Measurements from ENCODE around the gene POU2AF3.
"Not testable (repeated sequence)": the region's sequence is repeated elsewhere in the genome, so short reads cannot be mapped to it uniquely, and the experiment has no call there.

POU2AF3 gene

DNA sequence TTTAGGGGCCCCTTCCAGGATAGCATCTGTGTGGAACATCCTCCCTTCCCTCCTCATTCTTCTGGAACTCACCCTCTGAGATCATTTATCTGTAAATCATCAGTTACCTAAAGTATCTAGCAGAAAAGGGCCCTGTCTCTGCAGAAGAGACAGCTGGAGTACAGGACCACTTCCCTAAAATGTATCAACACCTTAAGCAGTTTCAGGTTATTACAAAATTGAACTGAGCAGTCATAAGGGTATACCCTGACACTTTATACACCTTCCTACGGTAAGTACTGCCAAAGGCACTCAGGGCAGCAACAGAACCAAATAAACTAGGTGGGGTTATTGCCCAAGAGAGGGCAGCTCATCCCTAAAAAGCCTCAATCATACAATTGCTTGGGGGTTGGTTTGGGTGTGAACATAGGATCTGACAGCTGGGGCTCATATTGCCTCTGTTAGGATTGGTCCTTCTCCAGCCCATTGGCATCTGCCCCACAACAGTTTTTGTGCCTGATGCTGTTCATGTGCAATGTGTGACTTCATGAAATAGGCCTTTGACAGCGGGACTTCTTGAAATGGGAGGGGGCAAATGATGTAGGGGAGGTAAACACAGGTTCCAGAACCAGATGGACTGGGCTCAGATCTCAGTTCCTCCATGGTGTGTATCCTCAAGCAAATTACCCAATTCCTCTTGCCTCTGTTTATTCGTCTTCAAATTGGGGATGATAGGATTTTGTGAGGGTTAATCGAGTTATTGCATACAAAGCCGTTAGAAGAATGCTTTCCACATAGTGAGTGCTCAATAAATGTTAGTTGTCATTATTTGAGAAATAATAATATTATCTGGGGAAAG is 2.9 kb downstream of the POU2AF3 start:
- no peak for DNase-seq (ENCODE audit: low read depth)

DNA sequence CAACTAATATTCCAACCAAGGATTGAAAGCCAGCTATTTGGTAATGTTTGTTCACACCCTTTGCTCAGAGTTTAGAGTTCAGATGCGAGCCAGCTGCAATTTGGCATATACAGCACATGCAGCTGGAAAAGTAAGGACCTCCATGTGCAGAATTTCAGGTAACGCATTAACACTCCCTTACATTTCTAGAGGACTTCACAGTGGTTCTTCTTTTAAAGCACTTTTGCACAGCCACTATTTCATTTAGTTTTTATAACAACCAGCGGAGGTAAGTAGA is 3.4 kb downstream of the POU2AF3 start:
- no peak for DNase-seq (ENCODE audit: low read depth)

DNA sequence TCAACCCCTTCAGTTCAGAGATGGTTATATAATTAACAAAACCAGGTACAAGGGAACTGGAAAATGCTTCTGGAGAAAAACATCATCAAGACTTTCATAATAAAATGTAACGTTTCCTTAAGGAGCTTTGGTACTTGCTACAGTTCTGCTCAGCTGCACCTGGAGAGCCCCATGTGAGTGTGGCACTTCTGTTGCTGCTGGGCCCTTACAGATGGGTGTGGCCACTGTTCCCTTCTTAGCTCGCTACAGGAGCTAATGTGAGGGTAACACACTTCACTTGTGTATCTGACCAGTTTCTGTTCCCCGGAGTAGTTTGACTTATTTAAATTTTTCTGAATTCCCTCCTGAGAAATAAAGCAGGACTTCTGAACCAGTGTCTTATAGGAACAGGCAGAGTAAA is 4.0 kb downstream of the POU2AF3 start:
- DNase-seq (ENCODE audit: low read depth), result no peak

DNA sequence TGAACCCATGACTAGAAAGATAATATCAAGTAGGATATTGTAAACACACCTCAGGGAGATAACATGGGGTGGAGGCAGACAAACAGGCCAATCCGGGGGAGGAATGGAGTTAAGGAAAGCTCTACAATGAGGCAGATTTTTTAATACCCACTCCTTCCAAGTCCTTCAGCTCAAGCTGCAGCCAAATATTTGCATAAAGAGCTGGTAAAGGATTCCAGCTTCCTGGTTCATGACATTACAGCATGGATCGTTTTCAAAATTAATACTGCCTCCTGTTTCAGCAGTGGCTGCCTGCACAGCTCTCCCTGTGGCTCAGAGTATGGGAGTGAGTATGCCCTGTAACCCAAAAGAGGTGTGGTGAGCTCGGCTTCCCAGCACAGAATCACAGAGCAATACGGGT is 5.1 kb downstream of the POU2AF3 start:
- no peak for DNase-seq (ENCODE audit: low read depth)

DNA sequence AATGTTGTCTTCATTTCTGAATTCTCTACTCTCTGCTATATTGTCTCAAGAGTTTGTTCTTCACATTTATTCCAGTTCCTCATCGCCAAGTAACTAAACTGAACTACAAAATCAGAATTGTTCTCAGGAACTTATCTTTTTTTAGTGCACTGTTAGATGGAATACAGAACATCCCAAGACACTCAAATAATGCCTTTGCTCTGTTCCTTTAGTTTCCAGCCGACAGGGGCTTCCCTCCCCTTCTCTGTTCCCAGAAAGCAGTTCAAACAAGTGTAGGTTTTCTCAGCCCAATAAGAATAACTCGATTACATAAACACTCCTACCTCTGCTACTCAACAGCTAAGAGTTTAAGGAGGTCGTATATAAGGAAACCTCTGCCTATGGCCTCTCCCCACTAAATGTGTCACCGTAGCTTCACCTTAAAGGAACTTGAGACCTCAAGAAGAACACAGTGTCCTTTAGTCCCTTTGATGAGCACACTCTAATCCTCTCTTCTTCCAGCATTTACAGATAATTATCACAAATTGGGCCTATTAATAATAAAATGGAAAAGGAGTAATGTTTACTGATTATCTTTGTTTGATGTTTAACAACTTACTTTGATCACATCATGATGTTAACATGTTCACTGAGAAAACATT is 6.9 kb downstream of the POU2AF3 start:
- no peak for DNase-seq (ENCODE audit: low read depth)

DNA sequence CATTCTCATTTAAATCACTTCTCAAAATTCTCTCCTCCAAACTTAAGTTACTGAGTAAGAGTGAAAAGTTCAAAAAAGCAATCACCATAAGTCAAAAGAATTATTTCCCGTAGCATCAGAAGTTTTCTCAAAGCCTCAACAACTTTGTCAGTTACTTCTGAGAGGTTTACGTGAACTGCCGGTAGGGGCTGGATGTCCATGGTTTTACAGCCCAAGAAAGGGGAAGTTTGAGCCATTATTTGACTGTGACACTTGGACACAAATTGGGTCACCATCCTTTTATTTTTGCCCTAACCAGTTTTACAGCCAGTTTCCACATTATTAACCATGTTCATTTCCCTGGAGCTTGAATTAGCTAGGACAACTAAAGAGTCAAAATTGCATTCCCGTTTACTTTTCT is 7.5 kb downstream of the POU2AF3 start:
- no peak for DNase-seq (ENCODE audit: low read depth)

DNA sequence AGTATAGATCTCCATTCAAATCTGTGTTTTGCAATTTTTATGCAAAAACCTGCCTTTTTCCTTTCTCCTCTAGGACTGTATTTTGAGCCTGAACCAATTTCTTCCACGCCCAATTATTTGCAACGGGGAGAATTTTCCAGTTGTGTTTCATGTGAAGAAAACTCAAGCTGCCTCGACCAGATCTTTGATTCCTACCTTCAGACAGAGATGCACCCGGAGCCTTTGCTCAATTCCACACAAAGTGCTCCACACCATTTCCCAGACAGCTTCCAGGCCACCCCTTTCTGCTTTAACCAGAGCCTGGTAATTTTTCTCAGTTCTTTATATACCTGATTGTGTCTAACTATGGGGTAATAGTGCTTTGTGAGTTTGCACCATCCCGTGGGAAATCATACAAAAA is 8.0 kb downstream of the POU2AF3 start:
- no peak for DNase-seq (ENCODE audit: low read depth)

DNA sequence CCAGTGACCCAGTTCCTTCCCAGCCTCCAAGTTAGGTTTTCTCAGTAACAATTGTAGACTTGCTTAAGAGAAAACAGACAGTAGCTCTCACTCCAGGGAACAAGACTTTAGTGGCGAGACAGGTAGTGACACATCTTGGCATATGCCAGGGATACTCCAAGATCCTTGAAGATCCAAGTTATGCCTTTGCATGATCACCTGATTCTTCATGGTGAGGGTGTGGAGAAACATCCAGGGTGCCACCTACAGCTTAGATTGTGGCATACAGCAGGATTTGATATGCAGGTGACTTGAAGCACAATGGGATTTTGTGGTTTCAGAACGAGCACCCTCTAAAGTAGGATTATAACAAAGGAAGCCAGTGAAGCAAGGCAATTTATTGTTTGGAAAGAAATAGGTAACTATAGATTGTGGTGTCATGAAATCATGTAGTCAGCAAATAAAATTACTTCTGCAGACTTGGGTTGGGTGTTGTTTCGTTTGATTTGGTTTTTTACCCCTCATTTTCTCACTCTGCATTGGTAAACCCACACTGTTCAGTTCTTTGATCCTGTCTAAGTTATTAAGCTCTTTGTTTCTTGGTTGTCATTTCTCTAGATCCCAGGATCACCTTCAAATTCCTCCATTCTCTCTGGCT is 9.2 kb downstream of the POU2AF3 start:
- no peak for DNase-seq (ENCODE audit: low read depth)

DNA sequence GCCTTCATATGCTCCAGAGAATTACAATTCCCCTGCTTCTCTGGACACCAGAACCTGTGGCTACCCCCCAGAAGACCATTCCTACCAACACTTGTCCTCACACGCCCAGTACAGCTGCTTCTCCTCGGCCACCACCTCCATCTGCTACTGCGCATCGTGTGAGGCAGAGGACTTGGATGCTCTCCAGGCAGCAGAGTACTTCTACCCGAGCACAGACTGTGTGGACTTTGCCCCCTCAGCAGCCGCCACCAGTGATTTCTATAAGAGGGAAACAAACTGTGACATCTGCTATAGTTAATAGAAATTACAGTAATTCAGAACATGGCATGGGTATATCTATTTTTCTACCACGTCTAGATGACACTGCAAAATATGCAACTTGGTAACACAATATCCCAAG is 9.8 kb downstream of the POU2AF3 start:
- DNase-seq (ENCODE audit: low read depth), result no peak

DNA sequence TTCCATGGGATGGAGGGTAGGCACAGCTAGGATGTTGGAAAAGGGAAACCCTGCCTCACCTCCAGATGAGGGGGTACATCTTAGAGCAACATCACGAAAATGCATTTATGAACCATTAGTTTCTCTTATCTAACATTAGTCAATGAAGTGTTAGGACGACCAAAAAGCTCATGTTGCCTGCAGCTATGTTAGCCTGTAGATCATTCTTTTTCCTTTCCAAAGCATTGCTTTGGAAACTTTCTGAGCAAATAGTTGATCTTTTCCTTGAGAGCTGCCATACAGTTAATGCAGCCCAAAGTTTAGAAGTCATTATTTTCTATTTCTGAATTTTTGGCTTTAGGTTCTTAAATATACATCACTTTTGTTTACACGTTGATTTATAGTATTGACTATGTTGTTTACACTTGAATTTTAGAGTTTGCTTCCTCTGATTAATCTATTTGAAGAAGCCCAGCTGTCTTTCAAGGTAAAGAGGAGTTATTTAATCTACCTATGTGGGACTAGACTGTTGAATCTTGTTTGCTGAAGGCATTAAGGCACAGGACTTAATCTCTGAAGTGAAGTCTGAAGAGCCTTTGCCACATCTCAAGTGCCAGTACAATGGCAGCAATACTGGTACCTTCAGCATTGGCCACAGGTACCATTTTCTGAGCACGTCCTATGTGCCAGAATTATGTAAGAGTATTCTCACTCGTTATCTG is 11.0 kb downstream of the POU2AF3 start:
- DNase-seq (ENCODE audit: low read depth), result no peak

DNA sequence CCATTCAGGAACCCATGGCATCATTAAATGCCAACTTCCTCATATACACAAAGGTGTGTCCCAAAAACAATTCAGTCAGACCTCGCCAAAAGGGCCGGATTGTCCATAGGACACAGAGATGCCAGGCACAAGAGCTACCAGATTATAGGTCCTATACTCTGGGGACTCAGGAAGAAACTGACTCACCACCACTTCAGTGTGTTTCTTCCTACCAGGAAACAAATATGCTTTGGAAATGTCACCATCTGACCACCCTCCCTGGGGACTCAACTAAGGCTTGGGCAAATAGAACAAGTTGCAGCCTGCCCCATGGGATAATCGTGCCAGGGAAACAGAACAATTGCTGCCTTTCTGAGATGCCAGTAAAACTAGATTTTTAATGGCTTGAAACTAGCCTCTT is 11.7 kb downstream of the POU2AF3 start:
- no peak for DNase-seq (ENCODE audit: low read depth)

DNA sequence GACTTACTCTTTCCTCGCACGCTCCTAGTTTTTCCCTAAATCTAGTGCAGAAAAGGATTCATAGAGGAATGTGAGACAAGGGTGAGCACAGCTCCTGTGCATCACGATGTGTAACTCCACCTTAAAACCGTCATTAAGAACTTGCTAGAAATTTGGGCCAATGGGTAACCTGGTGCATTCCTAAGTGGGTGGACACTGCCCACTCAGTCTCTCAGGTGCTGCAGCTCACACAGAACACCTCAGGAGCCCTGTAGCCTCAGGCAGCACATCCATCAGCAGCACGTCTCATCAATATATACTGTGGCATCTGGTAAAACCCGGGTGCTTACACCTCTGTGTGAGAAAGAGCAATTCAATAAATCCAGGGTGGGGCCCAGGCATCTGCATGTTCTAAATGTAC is 12.4 kb downstream of the POU2AF3 start:
- DNase-seq (ENCODE audit: low read depth), result no peak

DNA sequence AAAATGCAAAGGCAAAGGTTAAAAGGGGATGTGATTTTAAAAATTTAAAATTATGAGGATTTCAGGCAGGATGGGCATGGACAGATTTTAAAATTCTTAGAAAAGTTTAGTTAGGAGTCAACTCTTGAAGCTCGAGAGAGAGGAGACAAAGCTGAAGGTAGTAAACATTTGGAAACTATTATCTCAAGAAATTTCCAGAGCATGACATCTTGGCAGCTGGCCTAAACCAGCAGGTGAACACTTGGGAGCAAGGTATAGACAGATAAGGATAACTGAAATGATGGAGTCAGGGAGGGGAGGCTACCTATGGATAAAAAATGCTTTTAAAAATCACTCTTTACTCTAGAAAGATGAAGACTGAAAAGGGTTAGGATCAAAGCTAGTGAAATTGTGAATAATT is 13.7 kb downstream of the POU2AF3 start:
- DNase-seq (ENCODE audit: low read depth), result no peak

DNA sequence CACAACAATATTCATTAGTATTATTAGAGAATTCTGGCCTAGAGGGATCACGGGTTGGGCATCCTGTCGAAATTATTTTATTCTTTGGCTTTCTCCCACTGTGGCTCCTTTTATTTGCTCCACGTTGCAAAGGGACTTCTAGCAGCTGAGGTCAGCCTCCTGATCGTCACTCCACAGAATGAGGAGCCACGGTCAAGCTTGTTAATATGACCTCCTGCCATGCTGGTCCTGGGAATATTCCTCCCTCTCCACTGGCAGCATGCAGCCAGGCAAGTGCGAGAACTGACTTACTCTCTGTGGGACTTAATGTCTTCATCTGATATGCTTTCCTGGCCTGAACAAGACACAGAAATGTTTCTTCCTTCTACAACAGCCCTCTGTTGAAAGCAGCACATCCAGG is 20.9 kb downstream of the POU2AF3 start:
- DNase-seq (ENCODE audit: low read depth), result no peak

DNA sequence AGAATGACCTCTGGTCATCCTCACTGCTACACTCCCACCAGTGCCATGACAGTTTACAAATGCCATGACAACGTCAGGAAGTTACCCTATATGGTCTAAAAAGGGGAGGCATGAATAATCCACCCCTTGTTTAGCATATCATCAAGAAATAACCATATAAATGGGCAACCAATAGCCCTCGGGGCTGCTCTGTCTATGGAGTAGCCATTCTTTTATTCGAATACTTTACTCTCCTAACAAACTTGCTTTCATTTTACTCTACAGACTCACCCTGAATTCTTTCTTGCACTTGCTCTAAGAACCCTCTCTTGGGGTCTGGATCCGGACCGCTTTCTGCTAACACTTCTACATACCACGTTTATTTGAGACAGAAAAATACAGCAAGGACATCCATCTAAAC is 21.9 kb downstream of the POU2AF3 start:
- not testable (repeated sequence) for DNase-seq (ENCODE audit: low read depth)

DNA sequence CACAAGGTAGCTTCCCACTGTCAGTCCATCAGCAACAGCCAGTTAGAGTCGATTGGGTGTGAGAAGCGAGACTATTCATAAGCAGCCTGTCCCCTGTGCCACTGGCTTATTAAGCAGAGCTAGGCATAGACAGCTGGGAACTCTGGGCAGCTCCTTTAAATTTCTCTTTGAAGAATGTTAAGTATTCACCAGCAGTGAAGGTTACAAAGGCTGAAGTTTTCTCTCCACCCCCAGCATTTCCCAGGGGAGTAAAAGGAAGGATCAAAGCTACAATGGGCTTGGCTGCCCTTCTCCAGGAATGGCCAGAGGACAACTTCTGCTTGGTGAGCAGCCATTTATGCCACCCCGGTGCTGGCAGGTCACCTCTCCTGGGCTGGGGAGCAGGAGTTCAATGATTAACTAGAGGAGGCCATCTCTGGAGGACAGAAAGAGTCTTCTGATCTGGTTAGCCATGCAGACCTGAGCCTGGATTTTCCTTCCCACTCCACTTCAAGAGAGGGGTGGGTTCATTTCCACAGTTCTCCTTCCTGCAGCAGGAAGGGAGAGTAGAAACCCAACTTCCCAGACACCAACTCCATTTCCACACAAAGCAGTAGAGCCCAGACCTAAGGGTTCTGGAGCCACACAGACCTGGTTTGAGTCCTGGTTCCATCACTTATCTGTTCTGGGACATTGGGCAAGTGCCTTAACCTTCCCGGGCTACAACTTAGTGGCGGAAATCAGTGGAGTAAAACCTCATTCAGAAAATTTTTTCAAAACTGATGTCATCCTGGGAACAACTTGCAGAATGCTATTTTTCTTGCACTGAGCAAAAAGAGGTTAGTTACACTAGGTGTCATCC is 22.6 kb downstream of the POU2AF3 start:
- no peak for DNase-seq (ENCODE audit: low read depth)

DNA sequence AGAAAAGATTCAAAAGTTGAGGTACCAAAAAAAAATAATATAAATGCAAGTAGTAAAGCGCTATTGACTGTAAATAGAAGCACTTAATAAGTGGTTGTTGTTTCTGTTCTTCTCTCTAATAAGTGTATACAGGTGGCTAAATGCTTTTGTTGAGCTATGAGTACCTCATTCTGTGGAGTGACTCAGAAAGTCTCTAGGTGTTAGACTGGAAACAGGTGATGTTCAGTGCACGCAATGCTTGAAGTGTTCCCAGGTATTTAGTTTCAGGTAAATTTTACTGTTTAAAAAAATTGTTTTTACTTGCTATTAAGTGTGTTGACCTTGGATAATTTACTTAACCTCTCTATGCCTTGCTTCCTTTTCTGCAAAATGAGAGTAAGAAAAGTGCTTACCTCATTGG is 24.2 kb downstream of the POU2AF3 start:
- no peak for DNase-seq (ENCODE audit: low read depth)

DNA sequence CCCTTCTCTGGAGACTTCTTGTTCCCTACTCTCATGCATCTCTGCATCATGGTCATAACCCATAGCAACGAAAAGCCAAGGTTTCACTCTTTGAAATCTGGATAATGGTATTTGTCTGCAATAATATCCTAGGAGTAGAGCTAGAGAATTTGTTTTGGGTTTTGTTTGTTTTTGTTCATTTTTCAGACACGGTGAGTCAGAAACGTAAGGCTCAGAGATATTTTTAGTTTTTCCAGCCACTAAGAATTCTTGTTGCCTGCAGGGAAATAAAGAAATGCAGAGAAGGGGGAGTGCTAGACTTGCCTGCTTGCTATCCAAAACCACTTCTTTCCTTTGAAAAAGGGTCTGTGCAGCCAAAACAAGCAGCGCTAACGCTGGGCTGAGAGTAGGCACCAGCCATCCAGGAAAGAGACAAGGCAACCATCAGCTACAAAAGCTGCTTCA is 26.0 kb downstream of the POU2AF3 start:
- no peak for DNase-seq (ENCODE audit: low read depth)

DNA sequence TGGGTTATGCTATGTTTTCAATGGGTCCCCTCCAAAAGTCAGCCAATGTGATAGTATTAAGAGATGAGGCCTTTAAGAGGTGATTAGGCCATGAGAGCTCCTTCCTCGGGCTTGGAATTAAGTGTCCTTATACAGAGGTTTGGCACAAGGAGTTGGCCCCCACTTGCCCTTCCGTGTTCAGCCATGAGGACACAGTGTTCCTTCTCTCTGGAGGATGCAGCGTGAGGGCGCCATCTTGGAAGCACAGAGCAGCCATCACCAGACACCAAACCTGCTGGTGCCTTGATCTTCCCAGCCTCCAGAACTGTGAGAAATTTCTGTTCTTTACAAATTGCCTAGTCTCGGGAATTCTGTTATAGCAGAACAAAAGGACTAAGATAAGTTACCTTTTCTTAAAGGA is 26.9 kb downstream of the POU2AF3 start:
- no peak for DNase-seq (ENCODE audit: low read depth)

DNA sequence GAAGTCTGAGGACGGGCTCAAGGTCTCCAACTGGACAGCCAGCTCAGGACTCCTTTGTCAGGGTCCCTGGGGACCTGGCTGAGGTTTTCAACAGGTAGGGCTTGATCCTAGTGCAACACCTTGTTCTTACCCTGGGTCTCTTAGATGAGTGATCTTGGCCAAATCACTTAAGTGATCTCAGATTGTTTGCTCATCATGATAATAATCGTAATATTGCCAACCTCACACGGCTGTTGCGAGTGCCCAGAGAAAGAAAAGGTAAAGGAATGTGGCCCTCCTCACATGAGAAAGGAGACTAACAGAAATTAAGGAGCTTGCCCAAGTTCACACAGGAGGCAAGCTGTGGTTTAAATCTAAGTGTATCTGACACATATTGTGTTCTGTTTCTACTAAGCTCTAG is 28.5 kb downstream of the POU2AF3 start:
- DNase-seq (ENCODE audit: low read depth), result no peak

DNA sequence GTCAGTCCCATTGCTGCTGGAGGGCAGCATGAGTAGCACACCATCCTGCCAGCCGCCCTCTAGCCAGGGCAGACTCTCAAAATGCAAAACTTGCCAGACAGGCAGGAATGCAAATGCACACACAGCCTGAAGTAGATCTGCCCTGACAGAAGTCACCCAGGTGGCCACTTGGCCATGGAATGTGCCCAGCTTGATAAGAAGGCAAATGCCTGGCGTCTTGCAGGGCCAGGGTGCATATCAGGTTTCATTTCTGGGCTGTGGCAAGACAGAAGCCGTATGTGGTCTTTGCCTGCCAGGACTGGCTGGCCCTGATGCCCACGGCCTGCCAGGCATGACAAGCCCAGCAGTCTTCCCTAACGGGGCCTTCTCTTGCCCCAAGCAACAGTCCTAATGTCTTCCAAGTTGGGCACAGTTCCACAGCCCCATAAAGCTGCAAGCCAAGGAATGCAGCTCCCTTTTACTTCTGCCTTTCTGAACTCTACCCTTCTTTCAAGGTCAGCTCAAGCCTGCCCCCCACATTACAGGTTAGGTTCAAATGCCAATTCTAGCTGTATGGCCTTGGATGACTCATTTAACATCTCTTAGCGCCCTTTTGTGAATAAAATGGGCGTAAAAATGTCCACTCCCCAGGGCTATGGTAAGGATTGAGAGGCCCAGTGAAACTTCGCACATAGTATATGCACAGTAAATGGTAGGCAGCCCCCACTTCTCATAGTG is 29.7 kb downstream of the POU2AF3 start:
- no peak for DNase-seq (ENCODE audit: low read depth)
